Measurements from ENCODE around the gene LCT.

GRCh38 chr2:135782231-135782630 is 54.8 kb downstream of the LCT start:
- TF ChIP-seq YY1 (IDR thresholded peaks at IDR 0.05; ENCODE audit: insufficient read depth, insufficient read length) = no peak
- TF ChIP-seq SUZ12 (IDR thresholded peaks at IDR 0.05; ENCODE audit: extremely low read depth, insufficient read depth, insufficient read length) = no peak
- no peak for TF ChIP-seq ZNF274 (IDR thresholded peaks at IDR 0.05; ENCODE audit: low read depth, low read length)
